HCT116 (cell line): ENCODE measurements around the gene SLC41A3.

Experiments used
- CEBPB ChIP-seq: IDR thresholded peaks from 2 replicates; pipeline ENCODE4 v1.6.1; 2012; ENCODE audit warnings: low read depth
- FOSL1 ChIP-seq: IDR thresholded peaks from 2 replicates; pipeline ENCODE4 v1.6.1; 2012; ENCODE audit warnings: low read depth
- POLR2A ChIP-seq: IDR thresholded peaks from 2 replicates; pipeline ENCODE4 v1.7.0; 2011; ENCODE audit warnings: borderline replicate concordance; ENCODE audit not compliant: insufficient read depth, insufficient read length; ENCODE audit errors: extremely low read depth

DNA sequence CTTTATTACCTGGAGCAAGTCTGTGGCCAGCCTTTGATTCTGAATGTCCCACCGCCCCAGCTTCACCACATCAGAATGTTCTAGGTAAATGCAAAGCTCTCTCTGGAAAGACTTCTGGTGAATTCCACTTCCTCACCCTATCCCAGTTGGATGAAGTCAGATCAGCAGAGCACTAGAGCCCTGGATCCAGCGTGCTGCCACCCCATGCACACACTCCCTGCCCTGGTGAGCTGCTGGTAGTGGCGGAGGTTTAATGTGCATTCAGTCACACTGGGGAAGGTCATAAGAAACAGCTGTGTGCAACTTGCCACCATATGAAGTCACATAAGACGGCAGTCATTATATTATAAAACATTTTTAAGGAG is 16.3 kb upstream of the SLC41A3 start:
- TF ChIP-seq POLR2A (no peak), FOSL1 (no peak), CEBPB (no peak)
